Inferior parietal cortex (tissue), 1 donor: ENCODE measurements around the gene MTSS2.
"Not testable (repeated sequence)": the region's sequence is repeated elsewhere in the genome, so short reads cannot be mapped to it uniquely, and the experiment has no call there.

ENCODE experiments used
- DNase-seq: peaks from one replicate; pipeline ENCODE4 v3.0.0-alpha.2; 2016; ENCODE audit errors: extremely low spot score

MTSS2 gene

DNA sequence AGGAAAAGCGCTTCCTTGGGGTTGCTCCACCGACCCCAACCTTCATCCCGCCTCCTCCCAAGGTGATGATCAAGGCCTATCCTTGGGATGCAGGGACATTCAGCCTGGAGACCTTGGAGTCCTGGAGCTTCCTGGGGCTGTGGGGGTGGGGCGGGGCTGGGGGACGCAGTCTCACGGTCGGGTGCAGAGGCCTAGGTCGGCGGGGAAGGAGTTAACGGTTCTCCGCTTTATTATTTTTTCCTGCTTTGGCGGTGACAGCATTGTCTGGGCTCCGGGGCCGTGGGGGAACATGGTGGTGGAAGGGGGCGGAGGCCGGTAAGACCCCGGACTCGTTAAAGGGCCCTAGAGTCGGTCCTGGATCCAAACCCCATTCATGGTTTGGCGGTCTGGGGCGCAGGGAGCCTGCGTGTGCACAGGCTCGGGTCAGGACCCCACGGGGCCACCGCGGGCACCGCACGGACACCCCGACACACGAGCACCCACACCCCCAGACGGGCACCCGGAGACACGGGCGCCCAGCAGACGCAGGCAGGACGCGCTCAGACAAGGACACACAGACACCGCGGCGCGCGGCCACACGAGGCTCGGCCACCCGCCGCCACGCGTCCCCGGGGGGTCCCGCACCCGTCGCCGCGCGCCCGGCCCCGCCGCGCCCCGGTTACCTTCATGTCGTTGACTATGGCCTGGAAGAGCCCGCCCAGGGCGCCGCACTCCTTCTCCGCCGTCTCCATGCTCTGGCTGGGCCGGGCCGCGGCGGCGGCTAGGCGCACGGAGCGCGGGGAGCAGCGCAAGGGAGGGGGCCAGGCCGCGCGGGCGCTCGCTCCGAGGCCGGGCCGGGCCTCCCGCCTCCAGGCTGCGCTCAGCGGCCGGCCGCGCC lies 554 bp downstream of the MTSS2 start:
- DNase-seq, result no peak

DNA sequence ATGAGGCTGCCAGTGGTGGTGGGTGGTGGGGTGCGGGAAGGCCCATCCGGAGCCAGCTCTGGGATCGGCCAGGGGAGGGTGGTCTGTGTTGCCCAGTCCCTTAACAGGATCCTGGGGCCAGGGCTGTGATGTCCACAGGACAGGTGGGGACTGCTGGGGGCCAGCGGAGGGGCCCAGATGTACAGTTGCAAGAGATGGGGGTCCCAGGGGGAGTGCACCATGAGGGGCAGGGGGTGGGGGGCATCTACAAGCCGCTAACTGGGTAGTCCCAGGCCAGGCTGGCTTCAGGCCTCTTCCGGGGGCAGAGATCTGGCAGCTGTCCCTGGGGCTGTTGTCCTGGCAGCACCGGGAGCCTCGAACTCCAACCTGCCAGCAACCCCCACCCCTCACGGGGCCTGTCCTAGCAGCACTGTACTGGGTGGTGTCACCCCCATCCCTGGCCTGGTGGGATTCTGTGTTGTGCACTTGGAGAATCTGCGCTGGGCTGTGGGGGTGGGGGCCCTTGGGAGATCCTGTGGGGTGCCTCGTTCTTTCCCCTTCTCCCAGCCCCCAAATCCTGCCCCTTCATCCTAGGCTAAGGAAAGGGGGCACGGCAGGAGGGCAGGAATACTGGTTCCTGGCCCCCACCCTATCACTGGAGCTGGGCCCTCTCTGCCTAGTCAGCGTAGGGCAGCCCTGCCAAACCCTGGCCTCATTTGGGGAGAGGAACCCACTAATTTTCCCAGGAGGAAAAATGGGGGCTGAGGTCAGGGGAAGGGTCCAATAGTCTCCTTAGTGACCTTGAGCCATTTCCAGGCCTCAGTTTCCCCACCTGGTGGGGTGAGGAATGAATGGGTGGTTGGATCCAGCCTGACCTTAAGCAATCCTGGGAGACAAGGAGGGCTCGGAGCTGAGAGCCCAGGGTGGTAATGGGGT lies 1.4 kb downstream of the MTSS2 start:
- no peak for DNase-seq

DNA sequence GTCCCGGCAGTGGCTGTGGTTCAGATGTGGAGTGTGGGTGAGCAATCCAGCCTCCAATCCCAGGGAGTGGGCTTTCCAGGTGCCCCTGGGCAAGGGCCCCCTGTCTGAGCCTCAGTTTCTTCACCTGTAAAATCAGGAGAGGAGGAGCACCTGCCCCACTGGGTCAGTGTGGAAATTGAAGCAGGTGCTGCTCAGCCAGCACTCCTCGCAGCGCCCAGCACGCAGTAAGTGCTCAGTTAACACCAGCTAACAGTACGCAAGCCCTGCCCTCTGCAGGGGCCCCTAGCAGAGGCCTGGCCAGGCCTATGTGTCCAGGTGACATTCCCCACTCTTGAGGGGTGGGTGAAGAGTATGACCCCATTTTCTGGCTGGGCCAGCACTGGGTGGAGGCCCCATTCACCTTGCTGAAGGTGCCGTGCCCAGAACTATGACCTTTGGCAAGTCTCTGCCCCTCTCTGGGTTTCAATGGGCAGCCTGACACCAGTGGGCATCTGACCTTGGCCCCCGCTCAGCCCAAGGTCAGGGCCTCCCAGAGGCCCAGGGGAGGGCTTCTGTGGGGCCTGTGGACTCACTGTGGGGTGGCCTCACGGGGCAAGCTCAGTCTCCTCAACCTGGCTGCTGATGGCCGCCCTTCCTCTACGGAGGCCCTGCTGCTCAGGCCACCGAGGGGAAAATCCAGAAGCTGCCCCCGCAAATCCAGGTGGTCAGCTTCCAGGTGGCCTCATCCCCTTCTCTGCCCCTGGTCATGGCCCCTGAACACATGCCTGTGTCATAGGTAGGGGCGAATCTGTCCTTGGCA lies 2.5 kb downstream of the MTSS2 start:
- no peak for DNase-seq

DNA sequence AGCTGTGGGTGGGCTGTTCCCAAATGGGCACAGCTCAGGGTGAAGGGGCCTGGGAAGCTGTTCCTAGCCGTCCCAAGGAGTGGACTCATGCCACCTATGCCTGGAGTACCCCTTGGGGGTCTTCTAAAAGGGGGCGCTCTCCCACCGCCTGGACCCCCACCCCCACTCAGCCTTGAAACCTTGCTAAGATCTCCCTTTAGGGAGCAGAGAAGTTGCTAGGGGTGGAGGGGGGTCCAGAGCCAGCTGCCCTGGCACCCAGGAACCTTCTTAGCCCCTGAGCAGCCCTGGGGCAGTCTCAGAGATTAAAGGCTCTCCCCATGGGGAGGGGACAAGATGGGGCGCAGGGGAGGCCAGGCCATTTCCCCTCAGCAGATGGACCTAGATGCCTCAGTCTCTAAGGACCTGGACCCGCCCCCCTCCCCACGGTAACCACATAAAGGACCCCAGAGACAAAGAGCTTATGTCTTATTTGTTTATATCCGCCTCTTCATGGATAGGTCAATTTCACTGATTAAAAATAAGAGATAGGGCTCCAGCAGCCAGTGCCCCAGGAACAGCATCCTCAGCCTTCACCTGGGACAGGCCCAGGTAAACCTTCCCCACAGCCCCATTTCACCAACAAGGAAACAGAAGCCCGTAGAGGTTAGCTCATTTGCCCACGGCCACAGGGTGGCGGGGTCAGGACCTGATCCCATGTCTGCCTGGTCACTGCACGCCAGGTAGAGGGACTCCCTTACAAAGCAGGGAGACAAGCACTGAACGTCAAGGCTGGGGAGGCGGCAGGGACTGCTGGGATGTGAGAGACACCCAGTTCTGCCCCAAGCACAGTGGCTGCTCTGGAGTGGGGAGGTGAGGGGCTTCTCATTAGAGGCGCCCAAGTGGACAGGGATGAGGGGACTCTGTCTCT lies 3.4 kb downstream of the MTSS2 start:
- no peak for DNase-seq

- peak; percentile 71 for DNase-seq
Measured at GRCh38 chr16:70681382-70682238, 4.2 kb downstream of the MTSS2 start.

- DNase-seq, result no peak
Measured at GRCh38 chr16:70680495-70681381, 5.1 kb downstream of the MTSS2 start.

DNA sequence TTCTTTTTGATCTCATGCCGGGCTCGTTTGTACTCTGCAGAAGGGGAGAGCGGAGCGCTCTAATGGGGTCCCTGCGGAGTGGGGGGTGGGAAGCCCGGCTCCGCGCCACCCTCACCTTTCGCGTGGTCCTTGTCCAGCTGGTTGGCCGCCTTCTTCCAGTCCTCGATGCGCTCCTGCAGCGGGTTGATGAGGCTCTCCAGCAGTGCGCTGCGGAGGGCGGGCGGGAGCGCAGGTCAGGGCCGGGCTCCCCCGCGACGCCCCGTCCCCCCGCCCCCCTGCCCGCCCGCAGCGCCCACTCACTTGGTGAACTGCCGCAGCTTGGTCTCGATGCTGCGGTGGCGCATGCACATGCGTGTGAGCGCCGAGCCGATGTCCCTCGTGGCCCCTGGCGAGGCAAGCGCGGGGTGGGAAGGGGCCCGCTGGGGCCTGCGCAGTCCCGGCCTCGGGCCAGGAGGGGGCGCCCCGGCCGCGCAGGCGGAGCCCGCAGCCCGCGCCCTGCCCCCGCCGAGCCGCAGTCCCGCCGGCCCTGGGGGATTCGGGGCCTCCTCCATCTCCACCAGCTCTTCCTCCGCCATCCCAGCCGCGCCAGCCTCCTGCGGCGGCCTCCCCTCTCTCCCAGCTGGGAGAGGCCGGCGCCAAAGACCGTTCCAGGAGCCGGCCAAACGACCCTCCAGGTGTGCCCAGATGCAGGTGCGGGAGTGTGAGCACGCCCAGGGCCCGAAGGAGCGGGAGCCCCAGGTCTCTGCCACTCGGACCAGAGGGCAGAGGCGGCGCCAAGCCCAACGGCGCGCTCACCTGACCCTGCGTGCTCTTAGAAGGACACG lies 6.0 kb downstream of the MTSS2 start:
- DNase-seq, result no peak

GRCh38 chr16:70678898-70679670 lies 6.8 kb downstream of the MTSS2 start:
- DNase-seq, result no peak

DNA sequence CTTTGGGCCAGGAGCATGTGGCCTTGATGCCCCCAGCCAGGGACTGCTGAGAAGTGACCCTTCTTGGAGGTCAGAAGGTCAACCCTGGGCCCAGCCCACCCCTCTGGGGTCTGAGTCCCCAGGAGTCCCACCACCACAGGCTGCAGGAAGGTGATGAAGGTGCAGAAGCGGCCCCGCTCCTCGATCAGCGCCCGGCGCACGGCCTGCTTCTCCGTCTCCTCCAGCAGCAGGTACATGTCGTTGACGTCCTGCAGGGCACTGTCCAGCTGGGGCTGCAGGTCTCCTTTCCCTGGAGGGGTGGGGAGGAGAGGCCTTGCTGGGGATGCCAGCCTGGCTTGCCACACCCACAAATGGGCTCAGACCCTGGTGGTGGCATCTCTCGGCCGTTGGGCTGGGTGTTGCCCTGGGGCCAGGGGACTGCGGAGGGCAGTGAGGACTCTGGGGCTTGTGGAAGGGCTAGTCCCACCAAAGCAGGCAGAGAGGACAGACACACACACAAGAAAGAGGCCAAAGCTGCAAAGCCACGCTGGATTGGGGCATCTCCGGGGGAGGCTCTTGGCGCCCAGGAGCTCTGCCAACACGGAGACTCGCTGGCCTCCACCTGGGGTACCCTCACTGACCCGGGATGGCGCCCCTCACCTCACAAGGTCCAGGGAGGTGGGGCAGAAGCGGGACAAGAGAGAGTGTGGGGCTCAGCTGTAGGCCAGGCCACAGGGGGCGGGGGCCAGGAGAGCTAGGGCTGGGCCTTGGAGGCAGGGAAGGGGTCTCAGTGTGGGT lies 7.5 kb downstream of the MTSS2 start:
- no peak for DNase-seq

GRCh38 chr16:70677499-70678120 lies 8.2 kb downstream of the MTSS2 start:
- DNase-seq, result no peak

DNA sequence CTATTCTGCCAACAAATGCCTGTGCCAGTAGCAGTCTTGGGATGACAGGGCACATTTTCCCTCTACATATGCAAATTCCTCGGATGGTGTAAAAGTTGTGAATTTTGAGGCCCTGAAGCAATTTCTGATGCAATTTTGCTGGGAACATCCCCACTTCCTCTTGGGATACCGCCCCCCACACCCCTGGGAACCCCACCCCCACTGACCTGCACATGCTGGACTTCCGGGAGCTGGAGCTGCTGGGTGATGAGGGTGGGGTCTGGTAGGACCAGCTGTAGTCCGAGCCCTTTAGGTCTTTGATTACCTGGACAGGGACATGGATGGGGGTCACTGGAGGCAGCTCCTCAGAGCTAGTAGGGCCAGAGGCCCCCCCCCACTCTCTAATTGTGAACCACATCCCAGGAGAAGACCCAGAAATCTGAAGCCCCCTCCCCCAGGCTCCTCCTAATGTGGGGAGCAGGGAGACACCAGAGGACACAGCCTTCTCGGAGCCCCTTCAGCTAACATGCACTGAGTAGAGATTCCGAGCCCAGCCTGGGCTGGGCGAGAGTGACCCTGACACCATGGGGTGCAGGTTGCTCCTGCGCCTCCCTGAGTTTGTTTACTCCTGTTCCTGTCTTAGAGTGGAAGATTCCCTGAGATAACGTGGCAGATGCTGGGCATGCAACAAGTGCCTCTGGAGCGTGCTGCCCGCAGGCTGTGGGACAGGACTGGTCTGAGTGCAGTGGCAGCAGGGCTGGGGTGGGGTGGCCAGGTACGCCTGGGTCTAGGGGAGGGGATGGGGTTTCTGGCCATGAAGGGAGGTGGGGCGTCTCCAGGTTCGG lies 9.0 kb downstream of the MTSS2 start:
- DNase-seq, result no peak

- DNase-seq, result no peak
Measured at GRCh38 chr16:70675851-70676513, 9.9 kb downstream of the MTSS2 start.

- no peak for DNase-seq
Measured at GRCh38 chr16:70674221-70675014, 11.4 kb downstream of the MTSS2 start.

GRCh38 chr16:70670938-70671337 lies 14.9 kb downstream of the MTSS2 start:
- DNase-seq, result not testable (repeated sequence)
